GM18520 (cell line): ENCODE measurements around the gene MAP1LC3B2.

Source experiments
- ATAC-seq: cut with Tn5 transposase; IDR thresholded peaks from one replicate; pipeline ENCODE4 v1.9.1; 2021; ENCODE audit not compliant: unreplicated experiment

The MAP1LC3B2 gene

DNA sequence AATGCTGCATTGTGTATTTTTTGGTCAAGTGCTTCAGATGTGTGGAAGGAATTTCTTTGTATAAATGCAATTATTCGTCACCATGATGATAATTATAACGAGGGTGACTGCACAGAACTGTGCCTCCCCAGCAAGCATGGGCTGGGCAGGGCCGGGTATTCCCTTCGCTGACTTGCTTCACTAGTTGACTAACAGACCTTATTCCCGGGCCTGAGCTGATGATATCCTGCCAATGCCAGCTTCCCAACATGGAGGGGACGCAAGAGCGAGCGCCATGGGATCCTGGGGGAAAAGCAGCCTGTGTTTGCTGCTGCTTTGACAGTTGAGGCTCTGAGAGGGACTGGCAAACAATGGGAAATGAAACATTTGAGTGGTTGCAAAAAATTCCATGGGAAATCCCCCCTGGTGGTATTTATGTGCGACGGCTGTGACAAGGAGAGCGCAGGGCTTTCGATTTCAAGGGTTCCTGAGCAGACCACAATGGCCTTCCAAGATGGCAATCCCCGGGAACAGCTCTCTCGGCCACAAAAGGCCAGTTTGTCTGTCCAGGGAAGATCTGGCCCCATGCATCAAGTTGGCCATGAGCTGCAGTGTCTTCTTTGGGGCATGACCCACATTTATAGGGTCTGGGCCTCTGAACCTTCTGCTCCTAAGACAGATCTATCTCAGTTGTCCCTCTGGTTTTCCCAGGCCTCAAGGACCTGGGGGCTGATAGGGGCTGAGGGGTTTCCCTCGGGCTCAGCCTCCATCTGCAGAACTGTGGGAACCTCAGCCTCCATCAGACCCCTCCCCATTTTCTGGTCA lies 21.9 kb upstream of the MAP1LC3B2 start:
- peak; percentile 21 for ATAC-seq

DNA sequence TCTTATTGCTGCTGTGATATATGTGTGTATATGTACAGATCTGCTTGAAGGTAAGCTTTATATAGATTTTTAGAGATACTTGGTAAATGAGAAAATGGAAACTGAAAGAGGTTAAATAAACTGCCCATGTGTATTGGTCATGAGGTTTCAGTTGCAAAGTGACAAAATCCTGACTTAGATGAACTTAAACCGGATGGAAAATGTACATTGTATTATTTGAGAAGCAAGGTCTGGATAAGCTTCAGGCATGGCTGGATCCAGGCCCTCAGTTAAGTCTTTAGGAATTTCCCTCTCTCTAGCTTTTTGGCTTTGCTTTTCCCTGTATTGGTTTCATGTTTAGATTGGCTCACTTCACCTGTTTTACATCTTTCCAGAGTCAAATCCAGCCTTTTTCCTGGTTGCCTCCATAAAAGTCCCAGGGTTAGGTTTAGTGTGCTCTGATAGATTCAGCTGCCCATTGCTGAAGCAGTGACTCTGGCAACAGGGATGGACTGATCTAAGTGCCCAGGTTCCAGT lies 21.0 kb upstream of the MAP1LC3B2 start:
- ATAC-seq = peak; percentile 33

DNA sequence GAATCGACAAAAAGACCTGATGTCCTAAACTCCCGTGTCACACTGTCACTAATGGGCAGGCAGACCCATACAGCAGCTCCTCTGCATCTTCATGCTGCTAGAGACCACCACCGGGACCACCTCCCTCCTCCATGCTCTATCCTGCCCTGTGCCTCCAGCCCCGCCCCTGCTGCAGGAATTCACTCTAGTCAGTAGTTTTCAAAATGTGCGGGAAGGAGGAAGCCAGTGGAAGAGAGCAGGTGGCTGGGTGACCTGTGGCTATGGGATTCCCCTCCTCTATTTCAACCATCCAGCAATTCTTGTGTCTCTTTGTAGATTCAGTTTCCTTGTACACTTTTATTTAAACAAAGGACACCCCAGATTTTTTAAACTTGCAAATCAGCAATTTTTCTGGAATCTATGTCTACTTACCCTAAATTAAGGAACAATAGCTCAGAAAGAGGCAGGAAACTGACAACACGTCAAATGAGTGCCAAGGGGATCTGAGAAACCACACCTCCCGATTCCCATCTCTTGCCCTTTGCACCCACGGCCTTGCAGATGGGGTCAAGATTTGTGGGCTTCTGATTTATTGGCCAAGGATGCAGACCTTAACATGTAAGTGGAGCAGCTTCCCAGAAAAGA lies 20.4 kb upstream of the MAP1LC3B2 start:
- no peak for ATAC-seq

DNA sequence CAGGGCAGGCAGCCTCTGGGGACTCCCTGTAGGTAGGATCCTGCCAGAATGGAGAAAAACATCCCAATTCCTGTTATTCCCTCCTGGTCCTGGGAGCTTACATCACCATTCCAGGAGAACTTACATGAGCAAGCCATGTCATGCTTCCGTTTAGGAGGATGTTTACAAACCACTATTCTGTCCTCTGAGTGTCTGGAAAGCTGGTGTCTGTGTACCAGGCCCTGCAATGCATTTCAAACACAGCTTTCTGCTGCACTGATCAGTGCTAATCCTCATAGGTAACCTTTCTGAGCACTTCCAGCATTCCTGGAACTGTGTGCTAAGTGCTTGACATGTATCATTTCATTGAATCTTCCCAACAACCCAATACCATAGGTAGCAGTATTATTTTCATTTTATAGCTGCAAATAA lies 19.8 kb upstream of the MAP1LC3B2 start:
- ATAC-seq = no peak

DNA sequence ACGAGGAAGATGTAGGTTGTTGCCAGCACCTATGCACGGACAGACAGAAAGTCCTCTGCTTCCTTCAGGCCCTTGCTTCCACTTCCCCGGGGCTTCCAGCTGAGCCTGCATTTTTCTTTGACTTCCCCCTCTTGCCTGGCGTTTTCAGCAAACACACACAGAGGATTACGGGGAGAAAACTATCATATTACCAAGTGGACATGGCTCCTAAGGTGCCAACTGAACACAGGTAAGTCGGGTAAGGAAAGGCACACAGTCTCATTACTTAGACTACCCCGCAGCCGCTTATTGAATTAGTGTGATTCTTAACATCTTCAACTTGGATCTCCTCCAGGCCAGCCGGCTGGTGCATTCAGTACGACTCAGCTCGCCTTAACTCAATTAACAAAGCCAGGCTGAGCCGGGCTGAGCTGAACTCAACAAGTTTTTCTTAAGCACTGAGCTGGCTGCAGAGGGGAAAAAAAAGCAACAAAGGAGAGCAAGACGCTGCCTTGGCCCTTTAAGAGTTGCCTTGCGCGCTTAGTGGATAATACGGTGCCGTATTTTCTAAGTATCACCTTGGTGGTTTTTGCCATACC lies 19.2 kb upstream of the MAP1LC3B2 start:
- no peak for ATAC-seq

DNA sequence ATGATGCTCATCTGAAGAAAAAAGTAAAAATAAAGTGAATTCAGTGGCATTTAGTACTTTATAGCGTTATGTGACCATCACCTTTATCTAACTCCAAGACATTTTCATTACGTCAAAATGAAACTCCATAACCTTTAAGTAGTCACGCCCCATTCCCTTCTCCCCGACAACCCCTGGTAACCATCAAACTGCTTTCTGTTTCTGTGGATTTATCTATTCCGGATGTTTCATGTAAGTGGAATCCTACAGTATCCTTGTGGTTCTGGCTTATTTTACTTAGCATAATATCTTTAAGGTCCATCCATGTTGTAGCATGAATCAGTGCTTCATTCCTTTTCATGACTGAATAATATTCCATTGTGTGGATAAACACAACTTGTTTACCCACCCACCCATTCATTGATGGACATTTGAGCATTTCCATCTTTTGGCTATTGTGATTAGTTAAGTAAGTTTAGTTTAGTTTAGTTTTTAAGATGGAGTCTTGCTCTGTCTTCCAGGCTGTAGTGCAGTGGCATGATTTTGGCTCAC lies 18.5 kb upstream of the MAP1LC3B2 start:
- no peak for ATAC-seq

DNA sequence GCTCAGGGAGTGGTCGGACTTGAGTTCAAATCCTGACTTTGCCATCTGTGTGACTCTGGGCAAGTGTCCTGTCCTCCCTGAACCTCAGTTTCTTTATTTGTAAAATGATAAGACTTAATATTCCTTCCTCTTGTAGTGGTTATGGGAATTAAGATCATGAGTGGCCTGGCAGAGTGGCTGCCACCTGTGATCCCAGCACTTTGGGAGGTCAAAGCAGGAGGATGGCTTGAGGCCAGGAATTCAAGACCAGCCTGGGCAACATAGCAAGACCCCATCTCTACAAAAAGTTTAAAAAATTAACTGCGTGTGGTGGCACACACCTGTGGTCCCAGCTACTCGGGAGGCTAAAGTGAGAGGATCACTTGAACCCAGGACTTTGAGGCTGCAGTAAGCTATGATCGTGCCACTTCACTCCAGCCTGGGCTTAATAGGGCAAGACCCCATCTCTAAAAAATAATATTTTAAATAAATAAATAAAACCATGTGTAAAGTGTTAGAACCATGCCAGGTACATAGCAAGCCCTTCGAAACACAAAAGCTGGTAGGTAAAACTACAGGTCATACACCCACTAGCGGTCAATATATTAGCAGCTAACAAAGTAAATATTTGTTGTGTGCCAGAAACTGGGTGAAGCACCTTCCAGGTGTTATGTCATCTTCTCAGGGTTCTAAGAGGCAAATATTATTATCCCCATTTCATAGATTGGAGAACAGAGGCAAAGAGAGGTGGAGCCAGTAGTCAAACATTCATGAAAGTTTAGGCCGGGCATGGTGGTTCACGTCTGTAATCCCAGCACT lies 17.4 kb upstream of the MAP1LC3B2 start:
- no peak for ATAC-seq

DNA sequence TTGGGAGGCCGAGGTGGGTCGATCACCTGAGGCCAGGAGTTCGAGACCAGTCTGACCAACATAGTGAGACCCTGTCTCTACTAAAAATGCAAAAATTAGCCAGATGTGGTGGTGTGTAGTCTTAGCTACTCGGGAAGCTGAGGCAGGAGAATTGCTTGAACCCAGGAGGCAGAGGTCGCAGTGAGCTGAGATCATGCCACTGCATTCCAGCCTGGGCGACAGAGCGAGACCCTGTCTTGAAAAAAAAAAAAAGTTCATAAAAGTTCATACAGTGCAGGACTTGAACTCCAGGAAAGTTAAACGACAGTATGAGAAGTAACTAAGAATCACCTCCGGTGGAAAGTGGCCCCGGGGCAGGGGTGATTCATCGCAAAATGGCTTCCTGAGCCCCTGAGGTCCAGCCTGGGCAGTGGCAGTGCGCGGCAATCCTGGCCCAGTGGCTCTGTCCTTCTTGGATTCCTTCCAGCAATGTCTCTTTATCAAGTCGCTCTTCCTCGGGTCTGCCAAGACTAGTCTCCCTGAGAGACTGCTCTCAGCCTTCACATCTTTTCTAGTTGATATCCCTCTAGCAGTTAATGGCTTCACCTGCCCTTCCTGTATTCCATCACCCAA lies 16.7 kb upstream of the MAP1LC3B2 start:
- ATAC-seq = no peak

DNA sequence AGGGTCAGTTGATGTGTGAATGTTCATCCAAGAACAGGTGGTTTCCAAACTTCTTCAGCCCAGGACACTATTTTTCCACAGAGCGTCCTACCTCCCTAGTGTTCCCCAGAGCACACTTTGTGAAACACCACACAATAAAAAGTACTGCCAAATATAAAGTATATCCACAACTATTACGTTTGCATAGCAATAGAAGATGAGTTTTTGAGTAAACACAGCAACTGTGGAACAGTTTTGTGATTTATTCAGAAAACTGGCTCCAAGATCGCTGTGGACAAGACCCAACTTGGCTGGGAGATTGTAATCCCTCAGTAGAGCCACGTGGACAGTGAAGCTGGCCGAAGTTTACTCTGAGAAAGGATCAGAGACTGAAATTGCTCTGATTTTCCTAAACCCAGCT lies 14.5 kb upstream of the MAP1LC3B2 start:
- ATAC-seq = no peak

DNA sequence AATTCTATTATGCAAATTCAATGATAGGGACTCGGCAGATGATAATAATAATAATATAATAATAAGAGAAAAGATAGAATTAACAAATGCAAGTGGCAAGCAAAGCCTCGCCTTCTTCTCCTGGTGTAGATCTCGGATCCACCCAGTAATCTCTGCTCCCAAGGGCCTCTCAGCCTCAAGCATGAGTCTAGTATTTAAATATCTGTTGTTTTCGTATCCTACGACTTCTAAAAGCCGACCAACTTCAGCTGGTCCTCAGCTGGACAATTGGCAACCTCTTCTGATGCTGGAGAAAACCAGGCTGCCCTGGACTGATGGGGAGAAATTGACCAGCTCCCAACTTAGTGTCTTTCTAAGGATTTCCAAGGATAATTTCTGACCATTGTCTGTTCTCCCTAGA lies 14.0 kb upstream of the MAP1LC3B2 start:
- ATAC-seq = no peak

DNA sequence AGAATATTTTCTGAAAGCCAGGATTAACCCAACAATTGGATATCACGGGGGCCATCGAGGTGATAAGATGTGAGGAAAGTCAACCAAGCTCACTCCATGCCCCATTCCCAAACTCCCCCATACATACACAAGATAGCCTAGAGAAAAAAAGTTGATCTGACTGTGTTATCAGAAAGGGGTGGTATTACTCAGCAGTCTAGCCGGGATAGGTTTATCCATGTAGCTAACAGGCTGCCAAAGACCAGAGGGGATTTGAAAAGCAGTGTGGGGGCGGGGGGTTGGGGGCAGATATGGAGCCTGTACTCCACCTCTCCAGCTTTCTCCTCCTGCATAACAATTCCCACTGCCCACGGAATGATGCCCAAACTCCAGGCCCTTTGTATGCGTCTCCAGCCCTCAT lies 13.2 kb upstream of the MAP1LC3B2 start:
- no peak for ATAC-seq

DNA sequence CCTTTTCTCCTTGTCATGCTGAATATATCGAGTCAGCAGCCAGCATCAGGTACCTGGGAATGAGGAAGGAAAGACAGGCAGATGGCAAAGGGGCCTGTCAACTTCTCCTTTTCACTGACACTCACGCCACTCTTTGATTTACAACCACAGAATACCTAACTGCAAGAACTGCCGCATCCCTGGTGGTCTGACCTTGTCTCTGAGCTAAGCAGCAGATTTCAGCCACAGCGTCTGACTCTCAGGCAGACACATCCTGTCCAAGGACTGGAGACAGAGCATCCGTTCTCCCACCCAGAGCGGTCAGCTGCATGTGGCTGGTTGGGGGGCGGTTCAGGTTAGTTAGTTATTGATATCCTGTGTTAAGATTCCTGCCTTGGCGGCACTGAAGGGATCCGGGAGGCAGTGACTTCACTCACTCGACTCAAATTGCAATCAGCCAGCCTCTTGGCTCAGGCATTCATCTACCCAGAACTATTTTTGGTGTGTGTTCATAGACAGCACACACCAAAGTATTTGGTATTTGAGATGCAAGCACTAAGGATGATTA lies 11.2 kb upstream of the MAP1LC3B2 start:
- no peak for ATAC-seq

DNA sequence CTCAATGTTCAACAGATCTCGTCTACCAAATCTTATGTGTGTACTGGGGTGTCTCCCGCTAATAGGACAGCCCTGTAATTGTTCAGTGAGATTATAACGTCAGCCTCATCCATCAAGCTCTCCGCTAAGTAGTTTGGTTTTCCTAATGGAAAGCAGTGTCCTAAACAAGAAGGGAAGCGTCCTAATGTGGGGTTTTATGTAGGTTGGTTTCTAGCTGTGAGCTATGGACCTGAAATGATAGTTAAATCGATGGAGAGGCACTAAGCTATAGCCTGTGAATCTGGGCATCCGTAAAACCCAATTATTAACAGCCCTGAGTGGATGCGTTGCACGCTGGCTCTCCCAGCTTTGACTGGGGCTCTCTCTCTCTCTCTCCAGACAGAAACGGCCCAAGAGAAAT lies 9.2 kb upstream of the MAP1LC3B2 start:
- no peak for ATAC-seq

DNA sequence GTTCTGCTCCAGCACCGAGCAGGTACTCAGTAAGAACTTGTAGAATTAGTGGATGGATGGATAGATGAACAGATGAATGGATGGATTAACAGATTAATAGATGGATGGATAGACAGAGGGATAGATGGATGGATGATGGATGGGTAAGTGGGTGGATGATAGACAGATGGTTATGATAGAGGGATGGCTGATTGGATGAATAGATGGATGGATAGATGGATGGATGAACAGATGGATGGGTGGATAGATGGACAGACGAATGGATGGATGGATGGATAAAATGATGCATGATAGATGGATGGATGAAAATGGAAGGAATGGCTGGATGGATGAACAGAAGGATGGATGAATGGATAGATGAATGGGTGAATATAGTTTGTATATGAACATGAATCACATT lies 8.0 kb upstream of the MAP1LC3B2 start:
- ATAC-seq = no peak

DNA sequence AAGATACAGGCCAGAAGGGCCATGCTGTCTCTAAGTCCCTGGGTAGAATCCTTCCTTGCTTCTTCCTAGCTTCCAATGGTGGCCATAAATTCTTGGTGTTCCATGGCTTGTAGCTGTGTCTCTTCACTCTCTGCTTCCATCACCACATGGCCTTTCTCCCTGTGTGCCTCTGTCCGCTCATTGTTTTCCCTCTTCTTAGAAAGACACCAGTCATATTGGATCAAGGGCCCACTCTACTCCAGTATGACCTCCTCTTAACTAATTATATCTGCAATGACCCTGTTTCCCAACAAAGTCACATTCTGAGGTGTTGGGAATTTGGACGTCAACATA lies 7.6 kb upstream of the MAP1LC3B2 start:
- ATAC-seq = no peak

DNA sequence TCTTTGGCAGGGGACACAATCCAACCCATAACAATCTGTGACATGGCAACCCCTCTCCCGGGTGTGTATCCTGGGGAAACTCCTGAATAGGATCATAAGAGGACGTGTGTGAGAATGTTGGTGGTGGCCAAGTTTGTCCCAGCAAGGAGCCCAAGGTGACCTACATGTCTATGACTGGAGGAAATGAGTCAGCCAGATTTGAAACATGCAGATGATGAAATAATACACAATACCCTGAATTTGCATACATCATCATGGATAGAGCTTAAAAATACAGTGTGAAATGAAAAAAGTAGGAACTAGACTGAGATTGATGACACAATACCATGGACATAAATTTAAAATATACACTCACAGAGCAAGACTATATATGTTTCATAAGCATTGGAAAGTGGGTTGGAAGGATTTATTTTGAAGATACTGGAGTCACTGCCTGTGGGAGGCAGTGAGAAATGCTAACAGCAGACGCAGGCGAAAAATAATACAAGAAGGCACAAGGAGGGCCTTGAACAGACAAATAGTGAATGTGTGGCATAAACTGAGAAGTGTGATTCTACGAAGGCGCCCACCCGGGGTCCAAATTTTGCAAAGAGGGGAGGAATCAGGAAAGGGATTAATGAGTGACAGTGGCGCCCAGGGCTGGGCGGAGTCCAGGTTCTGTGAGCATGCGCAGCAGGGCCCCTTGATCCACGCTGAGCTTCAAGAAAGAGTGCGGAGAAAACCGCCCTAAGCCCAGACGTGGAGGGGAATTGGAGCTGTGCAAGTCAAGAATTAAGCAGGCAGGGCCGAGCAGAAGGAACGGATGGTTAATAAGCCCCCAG lies 7.0 kb upstream of the MAP1LC3B2 start:
- ATAC-seq = no peak

DNA sequence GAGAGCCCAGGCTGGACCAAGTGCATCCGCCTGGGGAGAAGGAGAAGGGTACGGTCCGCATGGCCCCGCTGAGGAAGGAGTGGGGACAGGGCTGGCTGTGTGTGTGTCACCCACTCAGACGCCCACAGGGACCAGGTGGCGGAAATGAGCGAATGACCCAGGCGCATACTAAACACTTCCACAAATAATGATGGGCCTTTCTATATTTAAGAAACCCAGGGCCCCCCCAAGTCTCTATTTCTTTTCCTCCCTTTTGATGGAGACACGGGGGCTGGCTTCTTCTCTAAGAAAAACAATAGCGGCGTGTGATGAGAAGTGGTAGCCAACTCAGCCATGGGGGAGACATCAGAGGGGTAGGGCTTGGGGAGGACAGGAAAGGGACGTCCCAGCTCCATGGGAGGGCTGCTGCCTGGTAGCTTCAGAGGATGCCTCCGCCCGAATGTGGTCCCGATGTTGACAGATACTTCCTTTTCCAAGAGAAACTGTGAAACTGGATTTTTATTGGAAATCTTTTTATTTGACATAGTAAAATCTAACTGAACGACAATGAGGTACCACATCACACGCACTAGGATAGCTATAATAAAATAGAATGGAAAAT lies 6.3 kb upstream of the MAP1LC3B2 start:
- ATAC-seq = no peak

DNA sequence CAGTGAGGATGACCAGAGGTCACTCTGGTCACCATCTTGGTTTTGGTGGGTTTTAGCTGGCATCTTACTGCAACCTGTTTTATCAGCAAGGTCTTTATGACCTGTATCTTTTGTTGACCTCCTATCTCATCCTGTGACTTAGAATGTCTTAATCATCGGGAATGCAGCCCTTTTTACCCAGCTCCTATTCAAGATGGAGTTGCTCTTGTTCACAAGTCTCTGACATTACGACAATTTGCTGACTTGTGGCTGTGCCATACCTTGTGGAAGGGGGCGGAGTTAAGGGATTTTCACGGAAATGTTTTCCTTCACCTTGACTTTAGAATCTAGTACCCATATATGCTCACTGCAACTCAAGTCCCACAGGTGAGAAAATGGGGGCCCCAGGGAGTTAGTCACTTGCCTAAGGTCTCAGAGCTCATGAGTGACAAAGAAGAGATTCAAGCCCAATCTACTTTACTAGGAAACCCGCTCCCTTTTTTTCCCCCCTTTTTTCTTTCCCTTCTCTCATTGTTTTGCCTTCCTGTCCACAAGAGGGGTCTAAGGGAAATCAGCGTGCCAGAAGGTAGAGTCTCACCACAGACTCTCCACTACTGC lies 2.7 kb upstream of the MAP1LC3B2 start:
- no peak for ATAC-seq
